GM12872 (cell line): ENCODE results near the gene TBCB.

ENCODE experiments used
- TF ChIP-seq, protein P1 (sequence below): IDR thresholded peaks from 3 replicates; pipeline ENCODE4 v1.5.1; 2011; ENCODE audit warnings: low read depth, mild to moderate bottlenecking, low read length, moderate library complexity; ENCODE audit not compliant: insufficient read depth

Gene TBCB

DNA sequence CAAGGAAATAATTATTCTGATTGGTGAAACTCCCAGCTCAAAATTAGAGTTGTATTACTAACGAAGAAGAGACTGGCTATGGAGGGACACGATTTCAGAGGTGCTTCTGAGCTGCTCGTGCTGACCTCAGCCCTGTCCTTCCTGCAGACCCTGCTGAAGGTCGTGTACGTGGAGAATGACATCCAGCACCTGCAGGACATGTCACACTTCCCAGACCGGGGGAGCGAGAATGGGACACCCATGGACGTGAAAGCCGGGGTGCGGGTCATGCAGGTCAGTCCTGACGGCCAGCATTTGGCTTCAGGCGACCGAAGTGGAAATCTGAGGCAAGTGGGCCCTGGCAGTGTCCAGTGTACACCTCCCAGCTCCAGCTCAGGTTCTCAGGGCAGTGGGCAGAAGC is 32.4 kb upstream of the TBCB start:
- TF ChIP-seq, protein P1, sequence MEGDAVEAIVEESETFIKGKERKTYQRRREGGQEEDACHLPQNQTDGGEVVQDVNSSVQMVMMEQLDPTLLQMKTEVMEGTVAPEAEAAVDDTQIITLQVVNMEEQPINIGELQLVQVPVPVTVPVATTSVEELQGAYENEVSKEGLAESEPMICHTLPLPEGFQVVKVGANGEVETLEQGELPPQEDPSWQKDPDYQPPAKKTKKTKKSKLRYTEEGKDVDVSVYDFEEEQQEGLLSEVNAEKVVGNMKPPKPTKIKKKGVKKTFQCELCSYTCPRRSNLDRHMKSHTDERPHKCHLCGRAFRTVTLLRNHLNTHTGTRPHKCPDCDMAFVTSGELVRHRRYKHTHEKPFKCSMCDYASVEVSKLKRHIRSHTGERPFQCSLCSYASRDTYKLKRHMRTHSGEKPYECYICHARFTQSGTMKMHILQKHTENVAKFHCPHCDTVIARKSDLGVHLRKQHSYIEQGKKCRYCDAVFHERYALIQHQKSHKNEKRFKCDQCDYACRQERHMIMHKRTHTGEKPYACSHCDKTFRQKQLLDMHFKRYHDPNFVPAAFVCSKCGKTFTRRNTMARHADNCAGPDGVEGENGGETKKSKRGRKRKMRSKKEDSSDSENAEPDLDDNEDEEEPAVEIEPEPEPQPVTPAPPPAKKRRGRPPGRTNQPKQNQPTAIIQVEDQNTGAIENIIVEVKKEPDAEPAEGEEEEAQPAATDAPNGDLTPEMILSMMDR, result no peak

DNA sequence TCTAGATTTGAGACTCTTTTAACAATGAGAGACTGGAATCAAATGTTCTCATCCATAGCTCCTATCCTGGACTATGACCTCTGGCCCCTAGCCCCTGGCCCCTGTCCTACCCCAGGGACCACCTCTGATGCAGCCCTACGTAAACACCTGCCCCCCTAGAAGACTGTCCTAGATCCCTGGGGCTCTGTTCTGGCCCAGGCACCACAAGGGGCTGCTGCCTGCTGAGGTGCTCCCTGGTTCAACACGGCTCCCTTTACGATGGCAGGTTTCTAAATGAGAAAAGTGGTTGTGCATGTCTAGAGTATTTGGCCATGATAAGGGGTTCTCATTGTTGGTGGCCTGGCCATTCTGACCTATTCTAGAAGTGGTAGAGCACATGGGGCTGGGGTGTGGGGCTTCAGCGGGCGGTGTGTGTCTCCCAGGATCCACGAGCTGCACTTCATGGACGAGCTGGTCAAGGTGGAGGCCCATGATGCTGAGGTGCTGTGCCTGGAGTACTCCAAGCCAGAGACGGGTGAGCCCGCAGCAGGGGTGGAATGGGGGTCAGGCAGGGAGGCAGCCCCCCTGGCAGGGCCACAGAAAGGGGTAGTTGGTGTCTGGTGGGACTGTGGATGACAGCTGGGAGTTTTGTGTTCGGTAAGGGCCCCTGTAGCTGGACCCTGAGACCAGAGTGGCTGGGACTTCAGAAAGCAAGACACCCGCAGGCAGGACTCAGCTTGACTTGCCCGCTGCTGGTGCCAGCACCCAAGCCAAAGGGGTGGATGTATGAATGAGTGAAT is 30.8 kb upstream of the TBCB start:
- TF ChIP-seq, protein P1, result no peak

DNA sequence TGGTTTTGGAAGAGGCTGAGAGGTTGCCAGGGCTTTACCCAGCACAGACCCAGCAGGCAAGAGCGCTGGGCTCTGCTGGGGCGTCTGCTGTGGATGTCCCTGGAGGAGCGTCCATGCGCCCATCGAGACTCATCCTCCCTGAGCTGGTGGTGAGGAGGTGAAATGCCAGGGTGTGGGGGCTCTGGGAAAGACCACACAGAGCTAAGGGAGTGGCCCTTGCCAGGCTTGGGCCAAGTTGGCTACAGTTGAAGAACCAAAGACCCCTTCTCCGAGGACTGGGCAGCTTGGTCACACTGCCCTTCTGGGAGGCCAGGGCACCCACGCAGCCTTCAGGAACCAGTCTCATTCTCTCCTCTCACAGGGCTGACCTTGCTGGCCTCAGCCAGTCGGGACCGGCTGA is 28.9 kb upstream of the TBCB start:
- TF ChIP-seq, protein P1, result no peak

DNA sequence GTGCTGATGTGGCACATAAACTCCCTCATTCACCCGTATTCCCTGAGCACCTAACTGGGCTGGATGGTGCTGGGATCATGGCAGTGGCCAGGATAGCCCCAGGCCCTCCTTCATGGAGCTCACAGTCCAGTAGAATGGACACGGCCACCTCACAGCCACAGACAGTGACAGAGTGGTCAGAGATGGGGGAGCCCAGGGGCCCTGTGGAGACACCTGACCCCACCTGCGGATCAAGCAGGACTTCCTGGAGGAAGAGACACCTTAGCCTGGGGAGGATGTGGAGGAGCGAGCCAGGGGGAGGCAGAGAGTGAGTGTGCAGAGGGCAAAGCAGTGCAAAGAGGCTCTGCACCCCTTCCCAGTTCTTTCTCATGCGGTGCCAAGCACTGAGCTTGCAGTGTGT is 25.4 kb upstream of the TBCB start:
- TF ChIP-seq, protein P1, result no peak

DNA sequence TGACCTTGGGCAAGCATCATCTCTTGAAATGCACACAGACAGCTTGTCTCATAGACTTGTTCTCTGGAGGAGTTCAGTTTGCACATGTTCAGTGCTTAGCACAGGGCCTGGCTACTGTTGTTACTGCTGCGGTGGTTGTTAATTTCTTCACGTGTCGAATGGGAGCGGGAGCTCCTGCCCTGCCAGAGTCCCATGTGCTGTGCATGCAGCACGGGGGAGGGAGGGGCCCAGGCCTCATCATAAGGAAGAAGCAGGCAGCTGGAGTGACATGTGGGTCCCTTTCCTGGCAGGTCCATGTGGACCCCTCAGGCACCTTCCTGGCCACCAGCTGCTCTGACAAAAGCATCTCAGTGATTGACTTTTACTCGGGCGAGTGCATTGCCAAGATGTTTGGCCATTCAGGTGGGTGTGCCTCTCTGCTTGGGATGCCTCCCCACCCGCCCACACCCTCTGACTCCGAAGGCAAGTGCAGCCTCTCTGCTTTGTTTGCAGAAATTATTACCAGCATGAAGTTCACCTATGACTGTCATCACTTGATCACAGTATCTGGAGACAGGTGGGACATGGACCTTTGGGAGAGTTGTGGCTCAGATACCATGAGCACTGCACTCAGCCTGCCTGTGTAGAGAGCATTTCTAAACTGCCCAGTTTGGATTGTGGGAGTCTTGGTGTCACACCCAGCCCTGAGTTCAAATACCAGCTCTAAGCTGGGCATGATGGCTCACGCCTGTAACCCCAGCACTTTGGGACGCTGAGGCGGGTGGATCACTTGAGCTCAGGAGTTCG is 24.2 kb upstream of the TBCB start:
- TF ChIP-seq, protein P1, result no peak

DNA sequence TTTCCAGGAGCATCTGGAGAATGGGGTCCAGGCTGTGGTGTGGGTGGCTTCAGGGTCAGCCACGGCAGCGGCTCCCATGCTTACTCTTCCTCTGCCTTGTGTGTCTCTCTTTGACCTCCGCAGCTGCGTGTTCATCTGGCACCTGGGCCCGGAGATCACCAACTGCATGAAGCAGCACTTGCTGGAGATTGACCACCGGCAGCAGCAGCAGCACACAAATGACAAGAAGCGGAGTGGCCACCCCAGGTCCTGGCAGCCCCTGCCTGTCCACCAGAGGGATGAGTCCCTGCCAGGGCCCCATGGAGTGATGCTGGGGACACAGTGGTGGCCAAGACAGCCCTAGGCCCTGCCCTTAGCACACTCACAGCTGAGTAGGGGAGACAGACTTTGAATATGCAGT is 22.7 kb upstream of the TBCB start:
- TF ChIP-seq, protein P1, result no peak

DNA sequence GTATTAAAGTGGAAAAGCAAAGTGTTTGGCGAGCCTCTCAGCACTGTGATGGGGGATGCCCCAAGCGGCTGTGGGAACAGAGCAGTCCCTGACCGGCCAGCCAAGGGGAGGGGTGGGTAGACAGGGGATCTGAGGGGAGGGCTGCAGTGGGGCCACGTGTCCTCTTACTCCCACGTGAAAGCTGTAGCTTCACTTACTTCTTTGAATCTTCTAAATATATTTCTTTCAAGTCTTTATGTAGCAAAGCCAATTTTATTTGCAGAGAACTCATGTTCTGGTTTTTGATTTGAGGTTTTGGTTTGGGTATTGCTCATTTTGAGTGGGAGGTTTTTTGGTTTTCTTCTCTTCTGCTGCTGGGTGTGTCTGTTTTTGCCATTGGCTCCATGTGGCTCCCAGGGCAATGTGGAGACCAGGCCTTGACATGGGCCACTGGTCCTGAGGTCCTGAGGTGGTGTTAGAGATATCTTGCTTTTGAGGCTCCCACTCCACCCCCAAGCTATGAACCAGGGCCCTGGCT is 22.1 kb upstream of the TBCB start:
- TF ChIP-seq, protein P1, result no peak
